ENCODE measurements around the gene UXS1. TPM values are rescaled to one million over a fixed set of nuclear protein-coding genes. Genes with fewer than 3 reads are reported as not detected.
A peak's percentile ranks its signal among the peaks of the same experiment; 100 is the strongest.

The UXS1 gene
- total RNA-seq, 1 experiment from 2014 or later: 46.3 TPM

- Histone ChIP-seq H3K9me3 (ENCODE audit: control insufficient read depth, low read depth, low read length) (no peaks in the 10 kb centered on the region), H3K27ac (ENCODE audit: insufficient read length, low read depth, low read length) (no peak overlapping the region), H4K8ac (replicated peaks; ENCODE audit: insufficient read length, low read depth, low read length) (no peak overlapping the region), H3K56ac (ENCODE audit: insufficient read length, low read depth, low read length) (no peak overlapping the region), H3K4me1 (ENCODE audit: insufficient read depth, low read length) (no peaks in the 10 kb centered on the region), H2BK20ac (ENCODE audit: low read depth, low read length, poor library complexity, severe bottlenecking) (no peak overlapping the region), H3K4ac (ENCODE audit: low read depth, low read length) (no peak overlapping the region), H3K79me2 (ENCODE audit: insufficient read depth, low read length) (peaks cover 25% of the 10 kb centered on the region; the same call in 1 of the 2 replicates), H3K4me2 (ENCODE audit: insufficient read depth, insufficient read length, low read length) (no peak overlapping the region), H3K14ac (ENCODE audit: insufficient read depth, low read length) (no peak overlapping the region), H2BK120ac (ENCODE audit: low read depth, low read length, poor library complexity, severe bottlenecking) (no peak overlapping the region), H4K91ac (ENCODE audit: insufficient read length, low read depth, low read length) (no peak overlapping the region), H3K23ac (ENCODE audit: insufficient read length, low read depth, low read length) (no peak overlapping the region), H3K23me2 (ENCODE audit: insufficient read length, low read depth, low read length, poor library complexity, severe bottlenecking) (no peaks in the 10 kb centered on the region), H2AFZ (ENCODE audit: low read length) (no peak overlapping the region), H3K9ac (ENCODE audit: extremely low read depth, insufficient read length, low read length) (no peak overlapping the region), H2BK5ac (ENCODE audit: insufficient read length, low read length) (no peak overlapping the region), H3K18ac (ENCODE audit: insufficient read length, low read depth, low read length) (no peak overlapping the region), H2BK12ac (ENCODE audit: insufficient read length, low read depth, low read length) (no peak overlapping the region), H2BK15ac (ENCODE audit: low read depth, low read length) (no peak overlapping the region), H3K79me1 (ENCODE audit: insufficient read depth, low read depth, low read length, poor library complexity, severe bottlenecking) (peaks cover 4% of the 10 kb centered on the region), H4K5ac (ENCODE audit: insufficient read length, low read depth, low read length) (no peak overlapping the region), H3K27me3 (ENCODE audit: insufficient read depth, low read length) (no peaks in the 10 kb centered on the region), H2AK5ac (ENCODE audit: insufficient read length, low read length) (no peak overlapping the region), H4K20me1 (ENCODE audit: control insufficient read depth, insufficient read depth, insufficient read length) (no peaks in the 10 kb centered on the region), H3T11ph (ENCODE audit: low read length) (no peak overlapping the region)
- Mint-ChIP-seq H3K4me1 (peaks cover 45 to 50% of the 10 kb centered on the region in 2 experiments), H3K9me3 (no peaks in the 10 kb centered on the region), H3K27ac (peak overlapping the region in 2 of 3 experiments; percentile 20 to 24; a peak in 1 of 7 replicates), H3K4me3 (no peak overlapping the region), H3K36me3 (ENCODE audit: insufficient read depth in 1 of 3, low read depth in 3 of 3) (peaks cover under 1 to 3% (median 2%) of the 10 kb centered on the region in 3 experiments; a peak in 3 of 7 replicates), H3K27me3 (ENCODE audit: low read depth) (no peaks in the 10 kb centered on the region)
- no peak for DNase-seq
- WGBS (ENCODE audit: extremely low coverage, insufficient read length, low lambda C conversion rate): no CpG with 5 or more reads among the region's 2 CpGs
- no peak for TF ChIP-seq CTCF (conservative IDR thresholded peaks at IDR 0.05)
These were observed 21.5 kb downstream of the UXS1 start for GRCh38 chr2:106172649-106173048.
